GM19023 (cell line): Measurements from ENCODE around the gene TMIGD3.
A peak's percentile ranks its signal among the peaks of the same experiment; 100 is the strongest.

Source experiments
- ATAC-seq: cut with Tn5 transposase; IDR thresholded peaks from one replicate; pipeline ENCODE4 v1.9.1; 2021; ENCODE audit warnings: mild to moderate bottlenecking, moderate library complexity; ENCODE audit not compliant: unreplicated experiment

Gene TMIGD3

GRCh38 chr1:111509997-111510375 lies 6.6 kb upstream of the TMIGD3 start:
- ATAC-seq = no peak

GRCh38 chr1:111507411-111508201 lies 4.2 kb upstream of the TMIGD3 start:
- ATAC-seq = peak; percentile 60

GRCh38 chr1:111506561-111506960 lies 3.1 kb upstream of the TMIGD3 start:
- no peak for ATAC-seq

- ATAC-seq = peak; percentile 55
Observed at GRCh38 chr1:111505641-111506119, 2.2 kb upstream of the TMIGD3 start.

GRCh38 chr1:111504097-111504496 lies 664 bp upstream of the TMIGD3 start:
- no peak for ATAC-seq

GRCh38 chr1:111501645-111502044 lies 1.8 kb downstream of the TMIGD3 start:
- ATAC-seq = no peak

- ATAC-seq = no peak
Observed at GRCh38 chr1:111499026-111499785, 4.2 kb downstream of the TMIGD3 start.

GRCh38 chr1:111497592-111497991 lies 5.8 kb downstream of the TMIGD3 start:
- no peak for ATAC-seq

GRCh38 chr1:111496398-111496797 lies 7.0 kb downstream of the TMIGD3 start:
- no peak for ATAC-seq

GRCh38 chr1:111491070-111491469 lies 12.4 kb downstream of the TMIGD3 start:
- ATAC-seq = no peak

- ATAC-seq = no peak
Observed at GRCh38 chr1:111490220-111490619, 13.2 kb downstream of the TMIGD3 start.

- no peak for ATAC-seq
Observed at GRCh38 chr1:111489604-111490003, 13.8 kb downstream of the TMIGD3 start.

- no peak for ATAC-seq
Observed at GRCh38 chr1:111488669-111489068, 14.8 kb downstream of the TMIGD3 start.

- ATAC-seq = no peak
Observed at GRCh38 chr1:111487133-111487532, 16.3 kb downstream of the TMIGD3 start.

GRCh38 chr1:111486431-111486830 lies 17.0 kb downstream of the TMIGD3 start:
- no peak for ATAC-seq

GRCh38 chr1:111484391-111485026 lies 18.9 kb downstream of the TMIGD3 start:
- ATAC-seq = no peak

- no peak for ATAC-seq
Observed at GRCh38 chr1:111483876-111484275, 19.6 kb downstream of the TMIGD3 start.

- no peak for ATAC-seq
Observed at GRCh38 chr1:111483166-111483565, 20.3 kb downstream of the TMIGD3 start.

- no peak for ATAC-seq
Observed at GRCh38 chr1:111481387-111482221, 21.8 kb downstream of the TMIGD3 start.

- ATAC-seq = no peak
Observed at GRCh38 chr1:111480674-111481073, 22.8 kb downstream of the TMIGD3 start.
